ENCODE measurements around the gene FAM163B.

The FAM163B gene

GRCh38 chr9:133609311-133610098 lies at the start of gene FAM163B:
TSS of gene FAM163B (minus strand) at chr9:133609389. CDS start at chr9:133580223, 29,166 bp downstream.
- DNase-seq = no peak

- DNase-seq = no peak
Measured at GRCh38 chr9:133657120-133657661, 48.0 kb upstream of the FAM163B start.

GRCh38 chr9:133656211-133657119 lies 47.3 kb upstream of the FAM163B start:
- no peak for DNase-seq

- no peak for DNase-seq
Measured at GRCh38 chr9:133655701-133656100, 46.5 kb upstream of the FAM163B start.

- DNase-seq = no peak
Measured at GRCh38 chr9:133654736-133655657, 45.8 kb upstream of the FAM163B start.

- no peak for DNase-seq
Measured at GRCh38 chr9:133653638-133654037, 44.4 kb upstream of the FAM163B start.

- no peak for DNase-seq
Measured at GRCh38 chr9:133650026-133650425, 40.8 kb upstream of the FAM163B start.

GRCh38 chr9:133649194-133649593 lies 40.0 kb upstream of the FAM163B start:
- DNase-seq = no peak

- DNase-seq = no peak
Measured at GRCh38 chr9:133647765-133648469, 38.7 kb upstream of the FAM163B start.

GRCh38 chr9:133647148-133647547 lies 38.0 kb upstream of the FAM163B start:
- DNase-seq = no peak

- no peak for DNase-seq
Measured at GRCh38 chr9:133645021-133645765, 36.0 kb upstream of the FAM163B start.

GRCh38 chr9:133643978-133644760 lies 35.0 kb upstream of the FAM163B start:
- no peak for DNase-seq

GRCh38 chr9:133643362-133643755 lies 34.2 kb upstream of the FAM163B start:
- DNase-seq = no peak

- no peak for DNase-seq
Measured at GRCh38 chr9:133642708-133643361, 33.6 kb upstream of the FAM163B start.

GRCh38 chr9:133641861-133642595 lies 32.8 kb upstream of the FAM163B start:
- DNase-seq = no peak

GRCh38 chr9:133641396-133641655 lies 32.1 kb upstream of the FAM163B start:
- DNase-seq = no peak

GRCh38 chr9:133640580-133641395 lies 31.6 kb upstream of the FAM163B start:
- DNase-seq = no peak

GRCh38 chr9:133640160-133640559 lies 31.0 kb upstream of the FAM163B start:
- DNase-seq = no peak
